ENCODE measurements around the gene SDHA. TPM values are rescaled to one million over a fixed set of nuclear protein-coding genes. Genes with fewer than 3 reads are reported as not detected.

The SDHA gene
- total RNA-seq, 1 experiment from 2014 or later, result 134 TPM

DNA sequence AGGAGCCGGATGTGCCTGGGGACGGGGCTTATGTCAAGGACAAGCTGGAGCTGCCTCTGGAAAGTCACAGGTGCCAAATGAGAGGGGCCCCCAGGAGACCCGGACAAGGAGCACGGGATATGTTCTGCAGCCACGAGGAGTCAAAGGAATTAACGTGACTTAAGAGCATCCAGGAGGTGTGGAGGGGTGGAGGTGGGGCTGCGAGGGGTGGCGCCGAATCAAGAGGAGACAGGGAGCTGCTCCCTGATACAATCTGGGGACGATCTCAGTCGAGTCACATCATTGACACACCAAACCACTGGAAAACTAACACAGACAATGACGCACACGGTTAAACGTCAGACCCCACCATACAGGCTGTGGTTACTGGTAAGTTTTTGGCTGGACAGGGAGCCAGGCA, 10.5 kb upstream of the SDHA start (continued):
- TF ChIP-seq, protein P1, sequence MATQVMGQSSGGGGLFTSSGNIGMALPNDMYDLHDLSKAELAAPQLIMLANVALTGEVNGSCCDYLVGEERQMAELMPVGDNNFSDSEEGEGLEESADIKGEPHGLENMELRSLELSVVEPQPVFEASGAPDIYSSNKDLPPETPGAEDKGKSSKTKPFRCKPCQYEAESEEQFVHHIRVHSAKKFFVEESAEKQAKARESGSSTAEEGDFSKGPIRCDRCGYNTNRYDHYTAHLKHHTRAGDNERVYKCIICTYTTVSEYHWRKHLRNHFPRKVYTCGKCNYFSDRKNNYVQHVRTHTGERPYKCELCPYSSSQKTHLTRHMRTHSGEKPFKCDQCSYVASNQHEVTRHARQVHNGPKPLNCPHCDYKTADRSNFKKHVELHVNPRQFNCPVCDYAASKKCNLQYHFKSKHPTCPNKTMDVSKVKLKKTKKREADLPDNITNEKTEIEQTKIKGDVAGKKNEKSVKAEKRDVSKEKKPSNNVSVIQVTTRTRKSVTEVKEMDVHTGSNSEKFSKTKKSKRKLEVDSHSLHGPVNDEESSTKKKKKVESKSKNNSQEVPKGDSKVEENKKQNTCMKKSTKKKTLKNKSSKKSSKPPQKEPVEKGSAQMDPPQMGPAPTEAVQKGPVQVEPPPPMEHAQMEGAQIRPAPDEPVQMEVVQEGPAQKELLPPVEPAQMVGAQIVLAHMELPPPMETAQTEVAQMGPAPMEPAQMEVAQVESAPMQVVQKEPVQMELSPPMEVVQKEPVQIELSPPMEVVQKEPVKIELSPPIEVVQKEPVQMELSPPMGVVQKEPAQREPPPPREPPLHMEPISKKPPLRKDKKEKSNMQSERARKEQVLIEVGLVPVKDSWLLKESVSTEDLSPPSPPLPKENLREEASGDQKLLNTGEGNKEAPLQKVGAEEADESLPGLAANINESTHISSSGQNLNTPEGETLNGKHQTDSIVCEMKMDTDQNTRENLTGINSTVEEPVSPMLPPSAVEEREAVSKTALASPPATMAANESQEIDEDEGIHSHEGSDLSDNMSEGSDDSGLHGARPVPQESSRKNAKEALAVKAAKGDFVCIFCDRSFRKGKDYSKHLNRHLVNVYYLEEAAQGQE (IDR thresholded peaks at IDR 0.05; ENCODE audit: low read depth), result no peak
- TF ChIP-seq FOSL1 (IDR thresholded peaks at IDR 0.05; ENCODE audit: low read depth), result no peak
- TF ChIP-seq, protein P2, sequence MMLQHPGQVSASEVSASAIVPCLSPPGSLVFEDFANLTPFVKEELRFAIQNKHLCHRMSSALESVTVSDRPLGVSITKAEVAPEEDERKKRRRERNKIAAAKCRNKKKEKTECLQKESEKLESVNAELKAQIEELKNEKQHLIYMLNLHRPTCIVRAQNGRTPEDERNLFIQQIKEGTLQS (IDR thresholded peaks at IDR 0.05), result no peak
- TF ChIP-seq EZH2phosphoT487 (IDR thresholded peaks at IDR 0.05; ENCODE audit: borderline replicate concordance), result no peak
- TF ChIP-seq, protein P3, sequence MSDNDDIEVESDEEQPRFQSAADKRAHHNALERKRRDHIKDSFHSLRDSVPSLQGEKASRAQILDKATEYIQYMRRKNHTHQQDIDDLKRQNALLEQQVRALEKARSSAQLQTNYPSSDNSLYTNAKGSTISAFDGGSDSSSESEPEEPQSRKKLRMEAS (IDR thresholded peaks at IDR 0.05), result no peak
- no peak for TF ChIP-seq SRF (IDR thresholded peaks at IDR 0.05; ENCODE audit: low read depth)
- TF ChIP-seq, protein P4, sequence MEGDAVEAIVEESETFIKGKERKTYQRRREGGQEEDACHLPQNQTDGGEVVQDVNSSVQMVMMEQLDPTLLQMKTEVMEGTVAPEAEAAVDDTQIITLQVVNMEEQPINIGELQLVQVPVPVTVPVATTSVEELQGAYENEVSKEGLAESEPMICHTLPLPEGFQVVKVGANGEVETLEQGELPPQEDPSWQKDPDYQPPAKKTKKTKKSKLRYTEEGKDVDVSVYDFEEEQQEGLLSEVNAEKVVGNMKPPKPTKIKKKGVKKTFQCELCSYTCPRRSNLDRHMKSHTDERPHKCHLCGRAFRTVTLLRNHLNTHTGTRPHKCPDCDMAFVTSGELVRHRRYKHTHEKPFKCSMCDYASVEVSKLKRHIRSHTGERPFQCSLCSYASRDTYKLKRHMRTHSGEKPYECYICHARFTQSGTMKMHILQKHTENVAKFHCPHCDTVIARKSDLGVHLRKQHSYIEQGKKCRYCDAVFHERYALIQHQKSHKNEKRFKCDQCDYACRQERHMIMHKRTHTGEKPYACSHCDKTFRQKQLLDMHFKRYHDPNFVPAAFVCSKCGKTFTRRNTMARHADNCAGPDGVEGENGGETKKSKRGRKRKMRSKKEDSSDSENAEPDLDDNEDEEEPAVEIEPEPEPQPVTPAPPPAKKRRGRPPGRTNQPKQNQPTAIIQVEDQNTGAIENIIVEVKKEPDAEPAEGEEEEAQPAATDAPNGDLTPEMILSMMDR (IDR thresholded peaks at IDR 0.05 in 2 of 3, conservative IDR thresholded peaks at IDR 0.05 in 1 of 3; ENCODE audit: borderline replicate concordance in 1 of 3, insufficient read depth in 1 of 3, low read depth in 2 of 3, low read length in 2 of 3), result no peak

All from HCT116 (cell line).